ENCODE data around the gene PLK4.
"Not testable (repeated sequence)": the region's sequence is repeated elsewhere in the genome, so short reads cannot be mapped to it uniquely, and the experiment has no call there.

The PLK4 gene

GRCh38 chr4:127880763-127881562 lies at the start of gene PLK4:
TSS of gene PLK4 (plus strand) at chr4:127880893. CDS start at chr4:127881135, 242 bp downstream.
- peak; percentile 87 for DNase-seq (ENCODE audit: low read depth)

- DNase-seq (ENCODE audit: low read depth) = no peak
Measured at GRCh38 chr4:127832585-127832984, 48.1 kb upstream of the PLK4 start.

GRCh38 chr4:127843704-127844600 lies 36.7 kb upstream of the PLK4 start:
- no peak for DNase-seq (ENCODE audit: low read depth)

DNA sequence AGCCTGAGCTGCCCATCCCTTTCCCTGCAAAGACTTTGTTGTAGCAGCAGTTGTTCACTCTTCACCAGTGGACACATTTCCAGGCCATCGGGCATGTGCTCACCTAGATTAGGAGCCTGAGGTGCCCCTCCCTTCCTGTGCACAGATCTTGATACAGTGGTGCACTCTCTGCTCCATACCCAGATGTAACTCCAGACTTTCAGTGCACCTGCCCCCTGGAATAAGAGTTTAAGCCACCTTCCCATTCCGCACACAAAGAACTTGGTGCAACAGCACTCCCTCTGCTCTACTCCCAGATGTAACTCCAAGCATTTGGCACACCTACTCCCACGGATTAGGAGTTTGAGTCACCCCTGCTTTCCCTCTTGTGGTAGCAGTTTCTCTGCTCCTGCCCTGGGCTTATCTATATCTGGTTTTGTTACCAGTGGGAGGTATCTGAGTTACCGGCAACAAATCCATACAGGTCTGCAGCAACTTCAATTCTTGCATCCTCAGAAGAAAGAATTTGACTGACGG lies 36.0 kb upstream of the PLK4 start:
- no peak for DNase-seq (ENCODE audit: low read depth)

GRCh38 chr4:127846061-127846460 lies 34.6 kb upstream of the PLK4 start:
- no peak for DNase-seq (ENCODE audit: low read depth)

- no peak for DNase-seq (ENCODE audit: low read depth)
Measured at GRCh38 chr4:127846765-127847164, 33.9 kb upstream of the PLK4 start.

GRCh38 chr4:127849505-127850234 lies 31.0 kb upstream of the PLK4 start:
- DNase-seq (ENCODE audit: low read depth) = no peak

DNA sequence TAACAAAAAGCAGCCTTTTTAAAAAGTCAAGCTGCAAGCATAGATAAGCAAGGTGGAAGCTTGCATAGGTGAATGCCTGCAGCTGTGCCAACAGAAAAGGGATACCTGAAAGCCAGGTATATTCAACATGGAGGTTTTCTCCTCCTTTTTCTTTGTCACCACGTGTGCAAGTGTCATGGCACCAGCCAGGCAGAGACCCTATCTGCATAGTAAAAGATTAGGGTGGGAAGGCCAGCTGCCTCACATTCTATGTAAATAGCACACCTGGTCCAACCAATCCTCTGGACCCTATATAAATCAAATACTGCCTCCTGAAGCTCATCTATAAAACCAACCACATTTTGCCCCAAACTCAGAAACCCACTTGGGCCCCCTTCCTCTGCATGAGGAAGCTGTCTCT lies 28.0 kb upstream of the PLK4 start:
- DNase-seq (ENCODE audit: low read depth) = no peak

- DNase-seq (ENCODE audit: low read depth) = no peak
Measured at GRCh38 chr4:127856196-127856812, 24.4 kb upstream of the PLK4 start.

DNA sequence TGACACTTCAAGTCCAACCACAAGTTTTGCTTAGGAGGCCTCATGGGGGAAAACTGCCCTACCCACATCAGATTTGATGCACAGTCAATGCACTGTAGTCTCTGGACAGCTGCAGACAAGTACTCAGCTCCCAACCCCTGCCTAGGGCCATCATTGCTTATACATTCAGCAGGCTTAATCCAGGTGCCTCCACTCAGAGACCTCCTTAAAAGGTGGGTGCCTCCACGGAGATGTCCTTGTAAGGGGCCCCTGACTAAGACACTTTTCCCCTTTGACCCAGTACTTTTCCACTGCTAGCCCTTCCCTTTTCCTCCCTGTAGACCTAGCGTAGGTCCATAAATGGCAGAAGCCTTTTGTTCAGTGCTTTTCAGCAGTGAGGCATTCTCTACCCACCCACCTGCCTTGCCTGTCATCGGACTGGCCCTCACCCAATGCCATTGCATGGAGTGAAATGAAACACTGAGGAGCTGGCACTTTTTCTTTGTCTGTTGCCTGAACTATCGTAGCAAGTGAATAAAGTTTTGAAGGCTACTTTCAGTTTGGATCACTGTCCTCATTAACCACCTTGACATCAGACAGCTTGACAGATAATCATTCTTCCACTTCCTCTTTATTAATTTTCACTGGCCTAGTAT lies 23.8 kb upstream of the PLK4 start:
- no peak for DNase-seq (ENCODE audit: low read depth)

GRCh38 chr4:127857641-127858040 lies 23.1 kb upstream of the PLK4 start:
- DNase-seq (ENCODE audit: low read depth) = no peak

DNA sequence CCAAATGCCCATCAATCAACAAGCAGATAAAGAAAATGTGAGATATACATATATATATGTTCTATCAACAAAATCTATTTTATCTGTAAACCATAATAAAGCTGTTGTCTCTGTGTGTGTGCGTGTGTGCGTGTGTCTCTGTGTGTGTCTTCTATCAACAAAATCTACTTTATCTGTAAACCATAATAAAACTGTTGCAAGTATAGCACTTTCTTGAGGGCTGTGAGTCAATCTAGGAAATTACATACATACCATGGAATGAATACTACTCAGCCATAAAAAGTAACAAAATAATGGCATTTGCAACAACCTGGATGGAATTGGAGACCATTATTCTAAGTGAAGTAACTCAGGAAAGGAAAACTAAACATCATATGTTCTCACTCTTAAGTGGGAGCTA lies 12.5 kb upstream of the PLK4 start:
- no peak for DNase-seq (ENCODE audit: low read depth)

GRCh38 chr4:127870281-127870680 lies 10.4 kb upstream of the PLK4 start:
- DNase-seq (ENCODE audit: low read depth) = no peak

DNA sequence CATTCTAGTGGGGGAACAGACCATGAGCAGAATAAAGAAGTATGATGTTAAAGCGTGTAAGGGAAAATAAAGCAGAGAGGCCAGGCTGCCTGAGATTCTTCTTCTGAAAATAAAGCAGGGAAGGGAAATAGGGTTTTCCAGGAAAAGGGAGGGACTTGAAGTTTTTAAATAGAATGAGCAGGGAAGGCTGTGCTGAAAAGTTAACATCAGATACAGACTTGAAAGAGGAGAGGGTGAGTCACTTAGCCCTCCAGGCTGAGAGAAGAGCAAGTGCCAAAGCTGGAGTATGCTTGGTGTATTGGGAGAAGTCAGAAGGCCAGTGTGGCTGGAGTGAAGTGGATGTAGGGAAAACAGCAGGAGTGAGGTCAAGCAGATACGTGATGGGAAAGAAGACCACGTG lies 10.0 kb upstream of the PLK4 start:
- no peak for DNase-seq (ENCODE audit: low read depth)

- DNase-seq (ENCODE audit: low read depth) = no peak
Measured at GRCh38 chr4:127875791-127876190, 4.9 kb upstream of the PLK4 start.

DNA sequence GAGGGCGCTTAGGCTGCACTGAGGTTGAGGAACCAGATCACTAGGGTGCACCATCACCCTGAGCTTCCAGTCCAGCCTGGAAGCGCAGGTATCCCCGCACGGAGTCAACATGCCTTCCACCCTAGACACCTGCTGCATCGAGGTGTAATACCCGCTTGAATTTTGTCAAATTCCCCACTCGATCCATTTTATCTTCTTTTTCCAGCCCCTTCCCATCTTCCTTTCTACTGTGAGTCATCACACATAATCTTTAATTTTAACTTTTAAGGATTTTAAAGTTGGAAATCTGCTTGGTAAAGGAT lies 821 bp downstream of the PLK4 start:
- DNase-seq (ENCODE audit: low read depth) = no peak

DNA sequence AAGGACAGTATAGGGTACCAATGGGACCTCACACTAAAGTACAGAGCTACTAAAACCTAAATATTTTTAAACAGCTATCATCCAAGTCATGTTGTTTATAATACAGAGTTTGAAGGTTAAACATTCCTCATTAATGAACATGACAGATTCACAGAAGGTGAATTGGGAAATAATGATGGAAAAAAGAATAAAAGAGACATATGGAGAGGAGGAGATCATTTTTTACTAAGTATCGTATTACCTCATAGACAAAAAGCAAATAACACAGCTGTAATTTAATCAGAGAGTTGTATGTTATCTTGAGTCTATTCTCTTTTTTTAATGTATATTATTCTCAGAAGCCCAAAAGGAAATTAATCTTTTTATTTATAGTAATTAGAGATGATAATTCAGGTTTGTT lies 7.9 kb downstream of the PLK4 start:
- no peak for DNase-seq (ENCODE audit: low read depth)

GRCh38 chr4:127889903-127890302 lies 9.2 kb downstream of the PLK4 start:
- DNase-seq (ENCODE audit: low read depth) = no peak

- no peak for DNase-seq (ENCODE audit: low read depth)
Measured at GRCh38 chr4:127896069-127896468, 15.4 kb downstream of the PLK4 start.

DNA sequence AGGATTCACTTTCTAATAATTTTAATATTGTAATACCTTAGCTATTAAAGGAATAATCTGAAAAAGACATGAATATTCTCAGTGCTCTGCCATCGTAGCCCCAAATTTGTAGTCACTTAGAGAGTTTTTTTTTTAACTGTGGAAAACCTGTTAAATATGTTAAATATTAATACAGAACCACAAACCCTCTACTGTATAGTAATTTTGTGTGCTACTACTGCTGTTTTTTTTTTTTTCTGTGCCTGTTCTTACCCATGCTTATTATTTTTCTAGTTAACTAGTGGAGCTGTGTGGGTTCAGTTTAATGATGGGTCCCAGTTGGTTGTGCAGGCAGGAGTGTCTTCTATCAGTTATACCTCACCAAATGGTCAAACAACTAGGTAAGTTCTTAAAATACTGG lies 15.8 kb downstream of the PLK4 start:
- DNase-seq (ENCODE audit: low read depth) = no peak

DNA sequence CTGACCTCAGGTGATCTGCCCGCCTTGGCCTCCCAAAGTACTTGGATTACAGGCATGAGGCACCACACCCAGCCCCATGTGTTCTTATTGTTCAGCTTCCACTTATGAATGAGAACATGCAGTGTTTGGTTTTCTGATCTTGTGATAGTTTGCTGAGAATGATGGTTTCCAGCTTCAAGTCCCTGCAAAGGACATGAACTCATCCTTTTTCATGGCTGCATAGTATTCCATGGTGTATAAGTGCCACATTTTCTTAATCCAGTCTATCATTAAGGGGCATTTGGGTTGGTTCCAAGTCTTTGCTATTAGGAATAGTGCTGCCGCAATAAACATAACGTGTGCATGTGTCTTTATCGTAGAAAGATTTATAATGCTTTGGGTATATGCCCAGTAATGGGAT lies 19.0 kb downstream of the PLK4 start:
- DNase-seq (ENCODE audit: low read depth) = not testable (repeated sequence)

DNA sequence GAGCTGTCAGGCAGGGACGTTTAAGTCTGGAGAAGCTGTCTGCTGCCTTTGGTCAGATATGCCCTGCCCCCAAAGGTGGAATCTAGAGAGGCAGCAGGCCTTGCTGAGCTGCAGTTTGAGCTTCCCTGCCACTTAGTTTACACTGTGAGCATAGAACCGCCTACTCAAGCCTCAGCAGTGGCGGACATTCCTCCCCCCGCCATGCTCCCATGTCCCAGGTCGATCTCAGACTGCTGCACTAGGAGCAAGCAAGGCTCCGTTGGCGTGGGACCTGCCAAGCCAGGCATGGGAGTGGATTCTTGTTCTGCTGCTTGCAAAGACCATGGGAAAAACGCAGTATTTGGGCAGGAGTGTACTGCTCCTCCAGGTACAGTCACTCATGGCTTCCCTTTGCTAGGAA lies 24.3 kb downstream of the PLK4 start:
- DNase-seq (ENCODE audit: low read depth) = no peak
